HuH-7.5 (cell line): ENCODE results near the gene LHFPL2.

ENCODE experiments used
- DNase-seq: peaks from one replicate; pipeline ENCODE4 v3.0.0; 2011; ENCODE audit warnings: low spot score

The LHFPL2 gene

GRCh38 chr5:78594610-78595457, 53.7 kb downstream of the LHFPL2 start:
- DNase-seq, result no peak

GRCh38 chr5:78594021-78594420, 54.6 kb downstream of the LHFPL2 start:
- no peak for DNase-seq

DNA sequence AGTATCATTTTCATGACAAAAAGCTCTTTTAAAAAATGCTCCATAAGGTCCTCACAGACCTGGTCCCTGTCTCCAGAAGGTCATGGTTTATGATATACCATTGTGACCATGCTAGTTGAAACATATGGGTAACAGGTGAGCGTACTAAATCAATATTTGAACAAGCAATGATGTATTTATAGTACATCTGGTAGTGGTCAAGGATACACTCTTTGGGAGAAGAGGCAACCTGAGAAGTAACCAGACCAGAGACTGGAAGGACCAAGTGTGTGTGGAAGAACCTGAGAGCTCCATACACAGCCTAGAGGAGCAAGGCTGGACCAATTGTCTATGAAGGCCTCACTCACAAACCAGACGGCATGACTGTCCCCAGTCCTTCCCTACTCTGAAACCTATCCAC, 55.1 kb downstream of the LHFPL2 start:
- no peak for DNase-seq

GRCh38 chr5:78592735-78593386, 55.7 kb downstream of the LHFPL2 start:
- no peak for DNase-seq

GRCh38 chr5:78591972-78592700, 56.4 kb downstream of the LHFPL2 start:
- DNase-seq, result no peak

DNA sequence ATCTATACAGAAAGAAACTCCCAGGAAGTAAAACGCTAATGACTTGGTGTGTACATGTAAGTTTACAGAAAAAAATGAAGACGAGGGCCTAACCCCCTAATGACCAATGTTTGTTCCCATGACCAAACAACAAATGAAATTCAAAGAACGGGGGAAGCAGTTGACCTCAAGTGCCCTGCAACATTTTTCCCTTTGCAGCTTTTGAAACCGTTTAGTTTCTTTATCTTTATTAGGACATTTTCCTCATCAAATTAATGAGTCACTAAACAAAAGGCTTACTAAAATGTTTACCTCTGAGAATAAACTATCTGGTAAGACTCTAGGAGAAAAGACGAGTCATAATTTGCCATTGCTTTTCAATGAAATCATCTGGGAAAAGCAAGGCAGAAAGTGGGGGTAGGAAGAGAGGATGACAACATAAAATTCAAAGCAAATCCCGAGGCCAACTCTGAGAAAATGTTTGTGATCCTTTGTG, 57.4 kb downstream of the LHFPL2 start:
- no peak for DNase-seq

GRCh38 chr5:78589923-78590322, 58.6 kb downstream of the LHFPL2 start:
- no peak for DNase-seq

DNA sequence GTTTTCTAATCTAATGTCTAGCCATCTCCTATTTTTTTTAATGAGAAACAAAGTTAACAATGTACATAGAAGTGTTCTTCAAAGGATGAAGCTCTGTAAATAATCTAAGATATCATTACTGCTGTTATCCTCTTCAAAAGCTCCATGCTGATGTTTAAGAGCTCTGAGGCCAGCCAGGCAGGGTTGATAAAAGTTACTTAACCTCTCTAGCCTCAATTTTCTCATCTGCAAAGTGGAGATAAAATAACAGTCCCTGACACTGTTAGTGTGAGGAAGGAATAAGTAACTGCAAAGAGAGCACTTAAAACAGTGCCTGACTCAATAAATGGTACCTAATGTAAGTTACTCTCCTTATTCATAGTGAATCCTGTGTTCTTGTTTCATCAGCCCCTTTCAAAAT, 60.1 kb downstream of the LHFPL2 start:
- no peak for DNase-seq

DNA sequence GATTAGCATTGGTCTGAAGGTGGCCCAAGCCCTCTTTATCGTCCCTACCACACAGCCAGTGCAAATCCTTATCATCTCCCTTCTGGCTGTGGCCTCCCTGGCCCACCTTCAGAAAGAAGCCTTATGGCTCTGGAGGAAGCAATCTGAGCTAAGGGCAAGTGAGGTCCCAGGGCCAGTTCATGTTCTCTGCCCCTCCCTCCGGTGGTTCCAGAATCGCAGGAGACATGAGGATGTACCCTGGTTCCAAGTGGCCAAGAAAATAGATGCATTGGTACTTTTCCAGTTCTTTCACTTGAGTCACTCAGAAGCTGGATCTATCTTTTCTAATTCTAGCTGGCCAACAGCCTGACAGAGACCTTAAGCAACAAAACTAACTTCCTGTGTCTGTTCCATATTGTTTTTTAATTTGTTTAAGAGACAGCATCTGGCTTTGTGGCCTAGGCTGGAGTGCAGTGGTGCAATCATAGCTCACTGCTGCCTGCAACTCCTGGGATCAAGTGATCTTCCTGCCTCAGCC, 60.7 kb downstream of the LHFPL2 start:
- no peak for DNase-seq

DNA sequence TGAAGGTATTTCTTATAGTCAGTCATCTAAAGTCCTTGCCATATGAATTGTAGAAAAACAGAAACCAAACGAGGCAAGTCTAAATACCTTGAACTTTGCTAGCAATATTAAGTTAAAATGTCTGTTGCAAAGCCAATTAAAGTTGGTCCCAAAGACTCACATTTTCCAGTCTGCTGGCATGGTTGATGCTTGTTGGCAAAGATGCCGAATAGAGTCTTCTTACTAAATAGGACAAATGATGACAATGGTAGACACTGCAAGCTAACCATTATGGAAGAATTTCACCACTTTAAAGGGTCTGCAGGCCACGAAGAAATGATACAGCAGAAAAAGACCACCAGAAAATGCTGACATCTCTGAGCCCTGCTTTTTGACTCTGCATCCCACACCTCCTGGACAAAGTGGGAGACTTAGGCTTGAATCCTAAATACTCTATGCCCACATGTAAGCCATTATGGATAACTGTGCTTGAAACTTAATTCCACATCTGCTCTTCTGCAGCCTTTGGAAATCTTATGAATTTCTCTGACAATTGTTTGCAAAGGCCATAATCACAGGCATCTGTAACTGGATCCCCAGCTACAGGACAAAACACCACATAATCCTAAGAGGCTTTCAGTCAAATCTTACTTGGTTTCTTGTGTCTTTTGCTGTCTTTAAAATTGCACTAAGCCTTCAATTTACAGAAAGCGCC, 61.3 kb downstream of the LHFPL2 start:
- no peak for DNase-seq

GRCh38 chr5:78586251-78586650, 62.3 kb downstream of the LHFPL2 start:
- DNase-seq, result no peak

- DNase-seq, result no peak
Observed at GRCh38 chr5:78578015-78578414, 70.6 kb downstream of the LHFPL2 start.

DNA sequence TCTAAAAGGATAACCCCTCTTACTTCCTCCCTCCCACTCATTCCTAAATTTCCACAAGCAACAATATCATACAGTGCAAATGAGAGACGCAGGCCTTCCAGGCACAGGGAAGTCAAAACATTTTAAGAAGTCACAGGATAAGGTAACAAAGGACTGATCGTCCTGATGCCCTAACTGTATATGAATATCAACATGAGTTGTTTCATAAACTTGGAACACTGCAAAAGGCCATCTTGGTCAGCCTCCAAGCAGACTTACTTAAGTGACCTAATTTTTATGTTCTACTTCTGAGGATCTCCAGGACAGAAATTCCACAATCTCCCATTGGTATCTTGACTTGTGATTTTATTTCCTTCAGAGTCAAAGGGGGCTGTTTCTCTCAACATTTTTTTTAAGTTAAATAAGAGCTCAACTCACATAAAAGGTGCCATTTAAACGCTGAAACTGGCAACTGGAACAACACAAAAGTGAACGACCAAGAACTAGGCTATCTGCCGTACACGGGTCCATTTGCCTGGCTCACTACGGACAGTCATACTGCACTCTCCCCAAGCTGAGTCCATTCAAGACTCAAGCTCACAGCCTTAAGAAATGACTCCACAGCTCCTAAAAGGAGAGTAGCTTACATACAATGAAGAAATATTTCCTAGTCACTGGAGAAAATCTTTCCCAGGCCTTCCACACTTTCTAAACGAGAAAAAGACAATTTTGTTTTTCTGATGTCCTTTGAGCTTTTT, 71.3 kb downstream of the LHFPL2 start:
- no peak for DNase-seq

DNA sequence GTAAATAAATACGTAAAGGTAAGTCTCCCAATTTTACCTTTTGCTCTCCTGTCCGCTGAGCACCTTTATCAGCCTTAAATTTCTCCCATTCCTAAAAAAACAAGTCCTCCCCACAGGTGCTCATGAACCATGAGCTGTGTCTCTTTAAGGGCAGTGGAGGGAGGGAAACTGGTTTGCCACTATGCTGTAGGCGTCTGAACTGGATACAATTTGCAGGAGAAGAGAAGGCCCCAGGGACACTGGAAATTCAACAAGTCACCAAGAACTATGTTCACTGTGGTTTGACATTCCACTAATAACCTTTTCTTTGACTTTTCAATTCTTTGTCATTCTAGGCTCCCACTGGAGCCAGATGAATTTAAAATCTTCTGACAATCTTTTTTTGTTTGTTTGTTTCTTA, 72.2 kb downstream of the LHFPL2 start:
- no peak for DNase-seq

- DNase-seq, result no peak
Observed at GRCh38 chr5:78574731-78575161, 73.8 kb downstream of the LHFPL2 start.

DNA sequence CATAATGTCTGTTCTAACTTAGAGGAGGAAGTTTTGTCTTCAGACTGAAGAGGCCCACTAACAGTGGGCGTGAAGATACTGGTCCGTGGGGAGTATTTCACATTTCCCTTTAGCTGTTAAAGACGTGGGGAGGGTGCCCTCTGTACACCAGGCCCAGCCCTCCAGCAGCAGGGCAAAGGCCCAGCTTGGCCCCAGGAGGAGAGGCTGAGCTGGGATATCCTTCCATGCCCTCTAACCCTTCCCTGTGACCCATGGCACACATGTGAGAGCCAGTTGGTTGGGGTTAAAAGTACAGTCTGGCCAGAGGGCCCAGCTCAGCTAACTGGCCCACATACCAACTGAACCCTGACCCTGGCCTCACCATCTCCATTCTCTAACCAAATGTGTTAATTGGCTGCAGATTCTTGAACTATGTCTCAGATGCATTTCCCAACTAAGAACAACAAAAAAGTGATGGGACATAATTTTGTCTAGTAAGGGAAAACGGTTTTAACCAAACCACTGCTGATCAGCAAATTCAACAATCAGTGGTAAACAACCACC, 74.4 kb downstream of the LHFPL2 start:
- DNase-seq, result no peak

- no peak for DNase-seq
Observed at GRCh38 chr5:78573318-78573717, 75.3 kb downstream of the LHFPL2 start.

GRCh38 chr5:78570646-78571045, 77.9 kb downstream of the LHFPL2 start:
- DNase-seq, result no peak

- no peak for DNase-seq
Observed at GRCh38 chr5:78569441-78569840, 79.1 kb downstream of the LHFPL2 start.

DNA sequence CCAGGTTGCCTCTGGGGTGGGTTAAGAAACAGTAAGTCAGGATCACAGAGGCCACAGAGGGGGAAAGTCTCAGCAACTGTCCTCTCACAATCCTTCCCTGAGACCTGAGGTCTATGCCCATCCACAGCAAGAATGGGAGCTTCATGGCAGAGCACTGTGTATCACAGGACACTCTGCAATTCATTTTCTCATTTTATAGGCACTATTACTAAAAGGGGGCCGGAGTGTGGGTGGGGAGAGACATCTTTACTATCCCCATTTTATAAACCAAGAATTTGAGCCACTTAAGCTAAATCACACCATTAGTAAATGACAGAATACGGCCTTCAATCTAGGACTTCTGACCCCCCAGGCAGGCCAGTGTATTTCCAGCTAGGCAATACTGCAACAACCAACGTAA, 79.9 kb downstream of the LHFPL2 start:
- no peak for DNase-seq

DNA sequence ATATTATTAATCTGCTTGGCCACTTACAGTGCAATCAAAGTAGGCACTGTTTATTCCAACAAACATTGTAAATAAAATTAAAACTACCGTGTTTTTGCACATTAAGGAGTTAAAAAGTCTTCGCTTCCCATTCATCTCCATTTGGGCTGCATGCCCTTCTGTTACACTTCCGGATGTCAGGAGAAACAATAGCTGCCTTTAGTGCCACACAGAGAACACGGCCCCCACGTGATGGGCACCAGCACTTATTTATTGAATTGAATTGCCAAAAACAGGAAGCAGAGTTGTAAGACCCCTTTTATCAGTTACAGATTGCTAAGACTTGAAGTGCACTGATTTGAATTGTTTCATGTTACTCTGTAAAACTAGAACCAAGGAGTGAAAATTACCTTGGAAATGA, 80.4 kb downstream of the LHFPL2 start:
- no peak for DNase-seq
